Glomerular visceral epithelial cell (primary cell): ENCODE results near the gene SMAD9.
"Not testable (repeated sequence)": the region's sequence is repeated elsewhere in the genome, so short reads cannot be mapped to it uniquely, and the experiment has no call there.

ENCODE experiments used
- DNase-seq: peaks from one replicate; pipeline ENCODE4 v3.0.0-alpha.2; 2016; ENCODE audit errors: extremely low spot score

Gene SMAD9

GRCh38 chr13:36912369-36912768 lies 7.7 kb downstream of the SMAD9 start:
- DNase-seq, result no peak

DNA sequence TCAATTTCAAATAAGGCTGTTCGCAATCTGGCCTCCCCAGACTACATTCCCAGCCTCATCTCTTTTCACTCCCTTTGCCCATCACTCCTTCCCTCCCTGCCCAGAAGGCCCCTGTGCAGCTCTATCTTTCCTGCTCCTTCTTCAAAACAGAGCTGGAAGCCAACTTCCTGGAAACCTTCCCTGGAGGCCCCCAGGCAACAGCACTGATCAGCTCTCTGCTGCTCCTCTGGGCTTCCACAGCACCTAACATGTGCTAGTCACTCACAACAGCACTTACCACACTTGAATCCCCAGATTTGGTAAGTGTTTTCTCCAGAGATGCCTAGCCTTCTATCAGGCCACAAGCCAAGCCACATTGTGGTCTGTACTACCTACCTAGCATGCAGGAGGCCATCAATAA lies 9.5 kb downstream of the SMAD9 start:
- no peak for DNase-seq

GRCh38 chr13:36907821-36908220 lies 12.2 kb downstream of the SMAD9 start:
- no peak for DNase-seq

GRCh38 chr13:36907266-36907665 lies 12.8 kb downstream of the SMAD9 start:
- peak; percentile 24 for DNase-seq

DNA sequence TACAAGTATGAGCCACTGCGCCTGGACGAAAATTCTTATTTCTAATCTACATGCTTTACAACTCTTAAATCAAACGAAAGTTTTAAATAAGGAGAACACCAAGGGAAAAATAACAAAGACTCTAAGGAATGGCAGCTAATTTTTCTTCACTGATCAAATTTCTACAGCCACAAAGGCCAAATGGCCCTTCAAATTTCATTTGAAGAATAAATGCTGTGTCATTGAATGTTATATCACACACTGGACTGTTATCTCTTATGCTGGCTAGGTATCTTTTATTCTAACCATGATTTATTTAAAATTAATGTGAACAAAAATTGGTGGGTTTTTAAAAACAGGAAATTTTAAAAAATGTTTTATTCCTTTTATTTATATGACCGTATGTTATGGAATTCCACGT lies 14.1 kb downstream of the SMAD9 start:
- DNase-seq, result no peak

- DNase-seq, result no peak
These were observed 16.0 kb downstream of the SMAD9 start for GRCh38 chr13:36903925-36904595.

- DNase-seq, result no peak
These were observed 22.9 kb downstream of the SMAD9 start for GRCh38 chr13:36897054-36897616.

GRCh38 chr13:36891752-36892151 lies 28.3 kb downstream of the SMAD9 start:
- no peak for DNase-seq

DNA sequence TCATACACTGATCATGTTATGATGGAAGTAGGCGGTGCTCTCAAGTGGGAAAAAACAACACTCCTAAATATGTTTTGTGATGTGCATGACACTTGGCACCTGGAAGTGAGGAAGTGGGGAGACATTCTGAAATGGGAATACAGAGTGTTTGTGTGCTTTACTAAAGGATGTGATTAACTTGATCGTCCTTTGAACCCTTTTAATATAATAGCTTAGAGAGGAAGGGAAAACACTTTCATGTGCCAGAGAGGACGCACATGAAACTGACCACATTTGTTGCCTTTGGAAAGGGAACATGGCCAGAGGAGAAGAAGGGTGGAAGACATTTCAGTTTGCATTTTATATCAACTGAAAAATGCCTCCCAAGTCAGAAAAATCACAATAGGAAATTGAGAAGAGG lies 31.4 kb downstream of the SMAD9 start:
- DNase-seq, result no peak

- DNase-seq, result no peak
These were observed 32.1 kb downstream of the SMAD9 start for GRCh38 chr13:36887758-36888521.

- no peak for DNase-seq
These were observed 34.1 kb downstream of the SMAD9 start for GRCh38 chr13:36885901-36886300.

- no peak for DNase-seq
These were observed 35.8 kb downstream of the SMAD9 start for GRCh38 chr13:36884235-36884634.

GRCh38 chr13:36883824-36884223 lies 36.2 kb downstream of the SMAD9 start:
- no peak for DNase-seq

- not testable (repeated sequence) for DNase-seq
These were observed 36.6 kb downstream of the SMAD9 start for GRCh38 chr13:36883392-36883791.

- DNase-seq, result no peak
These were observed 37.1 kb downstream of the SMAD9 start for GRCh38 chr13:36882829-36883390.

- no peak for DNase-seq
These were observed 39.1 kb downstream of the SMAD9 start for GRCh38 chr13:36880961-36881360.

- no peak for DNase-seq
These were observed 40.7 kb downstream of the SMAD9 start for GRCh38 chr13:36879218-36879938.

DNA sequence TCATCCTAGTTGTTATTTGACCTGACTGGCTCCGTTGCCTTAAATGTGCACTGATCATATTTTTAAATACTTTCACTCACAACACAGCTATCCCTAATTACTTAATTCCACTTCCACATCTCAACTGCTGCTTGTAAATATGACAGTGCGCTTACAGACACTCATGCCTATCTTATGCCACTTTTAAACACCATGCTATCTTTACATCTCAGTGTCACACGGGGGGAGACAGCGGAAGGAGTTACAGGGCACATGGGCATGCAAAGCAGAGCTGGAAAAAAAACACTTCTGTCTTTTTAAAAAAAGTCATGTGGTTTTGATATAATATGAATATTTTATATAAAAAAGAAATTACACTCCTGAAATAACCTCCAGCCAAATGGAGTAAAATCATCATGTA lies 44.1 kb downstream of the SMAD9 start:
- DNase-seq, result no peak

DNA sequence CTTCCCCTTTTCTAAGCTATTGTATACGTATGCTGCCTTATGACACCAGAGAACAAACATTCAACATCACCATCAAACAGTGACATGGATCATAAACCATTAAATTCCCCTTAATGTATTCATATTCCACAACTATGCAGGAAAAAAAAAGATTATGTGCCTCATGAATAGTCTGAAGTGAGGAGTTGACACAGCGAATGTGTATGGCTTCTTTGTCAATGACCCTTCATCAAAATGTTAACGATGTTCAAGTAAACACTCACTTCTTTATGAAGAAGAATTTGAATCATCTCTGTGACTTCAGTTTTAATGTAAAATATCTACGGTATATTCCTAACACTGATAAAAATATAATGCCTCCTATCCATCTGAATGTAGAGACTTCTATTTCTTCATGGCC lies 44.6 kb downstream of the SMAD9 start:
- no peak for DNase-seq

DNA sequence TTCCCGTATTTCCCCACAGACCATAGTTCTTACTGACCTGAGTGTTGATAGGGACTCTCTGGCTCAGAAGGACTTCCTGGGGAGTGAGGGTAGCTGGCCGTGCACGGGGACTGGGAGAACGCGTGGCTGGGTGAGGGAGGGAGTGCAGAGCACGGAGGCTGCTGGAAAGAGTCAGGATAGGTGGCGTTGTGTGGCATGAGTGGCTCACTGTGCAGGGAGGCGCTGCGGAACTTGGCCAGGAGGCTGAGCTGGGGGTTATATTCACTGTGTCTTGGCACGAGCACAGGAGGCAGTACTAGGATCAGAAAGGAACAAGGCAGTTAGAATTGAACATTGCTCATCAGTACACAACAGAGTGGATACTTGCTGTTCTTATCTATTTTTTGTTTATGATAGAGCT lies 47.4 kb downstream of the SMAD9 start:
- DNase-seq, result no peak

- DNase-seq, result no peak
These were observed 49.9 kb downstream of the SMAD9 start for GRCh38 chr13:36870050-36870692.

GRCh38 chr13:36866232-36866631 lies 53.8 kb downstream of the SMAD9 start:
- no peak for DNase-seq
